AML-193 (cell line): ENCODE results near the gene SUSD5.
A peak's percentile ranks its signal among the peaks of the same experiment; 100 is the strongest.
"Not testable (repeated sequence)": the region's sequence is repeated elsewhere in the genome, so short reads cannot be mapped to it uniquely, and the experiment has no call there.

Experiments
- DNase-seq, 2 experiments: peaks; one replicate each; lab custom pipeline; 2025; lab: John Stamatoyannopoulos, UW

Gene SUSD5

DNA sequence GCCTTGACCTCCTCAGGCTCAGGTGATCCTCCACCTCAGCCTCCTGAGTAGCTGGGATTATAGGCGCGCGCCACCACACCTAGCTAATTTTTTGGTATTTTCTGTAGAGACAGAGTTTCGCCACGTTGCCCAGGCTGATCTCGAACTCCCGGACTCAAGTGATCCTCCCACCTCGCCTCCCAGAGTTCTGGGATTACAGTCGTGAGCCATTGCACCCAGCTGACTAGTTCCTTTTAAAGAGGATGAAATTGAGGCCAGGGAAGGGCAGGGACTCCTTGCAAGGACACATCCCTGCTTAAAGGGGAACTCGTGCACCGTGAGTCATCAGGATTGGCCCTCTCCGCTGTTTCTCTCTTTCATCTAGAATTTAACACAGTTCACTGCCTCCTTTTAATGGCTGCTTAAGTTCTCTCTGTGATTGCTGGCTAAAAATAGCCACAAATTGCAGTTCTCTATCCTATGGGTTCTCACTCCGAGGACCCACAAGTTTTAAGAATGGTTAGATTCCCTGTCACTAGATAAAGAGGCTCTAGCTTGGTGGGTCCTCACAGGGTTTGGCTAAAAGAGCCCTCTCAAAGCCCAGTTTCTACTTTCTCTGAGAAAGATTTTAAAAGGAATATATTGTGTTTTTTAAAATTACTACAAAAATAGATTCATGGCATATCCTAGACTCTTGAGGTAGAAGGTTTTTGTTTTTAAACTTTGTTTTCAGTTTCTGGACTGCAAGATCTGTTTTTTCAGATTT is 103.4 kb downstream of the SUSD5 start:
- peak; percentile 91 to 93 for DNase-seq

DNA sequence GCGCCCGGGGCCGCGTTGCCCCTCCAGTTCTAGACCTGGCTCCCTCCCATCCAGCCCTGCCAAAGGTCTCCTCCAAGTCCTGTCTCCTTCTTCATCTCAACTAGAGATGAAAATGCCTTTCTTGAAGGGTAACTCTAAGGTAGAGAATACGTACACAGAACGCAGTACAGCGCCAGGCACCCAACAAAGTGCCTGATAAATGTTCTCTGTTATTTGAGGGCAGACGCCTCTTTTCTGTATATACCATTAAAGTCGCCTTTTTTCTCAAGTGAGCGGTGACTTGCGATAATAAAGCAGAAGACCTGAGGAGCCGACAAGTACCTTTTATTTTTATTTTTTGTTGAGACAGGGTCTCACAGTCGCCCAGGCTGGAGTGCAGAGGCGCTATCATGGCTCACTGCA is 104.0 kb downstream of the SUSD5 start:
- DNase-seq = no peak

DNA sequence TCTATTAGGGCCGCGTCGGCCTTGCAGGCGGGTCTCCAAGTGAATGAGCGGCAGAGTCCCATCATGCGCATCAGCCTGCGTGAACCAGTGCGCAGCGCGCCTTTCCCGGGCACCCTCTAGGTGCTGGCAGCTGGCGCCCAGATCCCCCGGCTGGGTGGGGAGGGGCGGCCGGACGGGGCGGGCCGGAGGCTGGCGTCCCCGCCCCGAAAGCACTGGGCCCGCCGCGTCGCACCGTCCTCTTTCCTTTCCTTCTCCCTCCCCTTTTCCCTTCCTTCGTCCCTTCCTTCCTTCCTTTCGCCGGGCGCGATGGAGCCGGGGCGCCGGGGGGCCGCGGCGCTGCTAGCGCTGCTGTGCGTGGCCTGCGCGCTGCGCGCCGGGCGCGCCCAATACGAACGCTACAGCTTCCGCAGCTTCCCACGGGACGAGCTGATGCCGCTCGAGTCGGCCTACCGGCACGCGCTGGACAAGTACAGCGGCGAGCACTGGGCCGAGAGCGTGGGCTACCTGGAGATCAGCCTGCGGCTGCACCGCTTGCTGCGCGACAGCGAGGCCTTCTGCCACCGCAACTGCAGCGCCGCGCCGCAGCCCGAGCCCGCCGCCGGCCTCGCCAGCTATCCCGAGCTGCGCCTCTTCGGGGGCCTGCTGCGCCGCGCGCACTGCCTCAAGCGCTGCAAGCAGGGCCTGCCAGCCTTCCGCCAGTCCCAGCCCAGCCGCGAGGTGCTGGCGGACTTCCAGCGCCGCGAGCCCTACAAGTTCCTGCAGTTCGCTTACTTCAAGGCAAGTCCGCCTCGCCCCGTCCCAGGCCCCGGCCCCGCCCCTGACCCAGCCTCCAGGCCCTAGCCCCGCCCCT is 104.6 kb downstream of the SUSD5 start, which contains the start of gene CRTAP:
TSS of gene CRTAP (plus strand) at position 243 of the 850 bp plus-strand sequence. CDS start at position 307, 64 bp downstream.
- peak; percentile 94 for DNase-seq

DNA sequence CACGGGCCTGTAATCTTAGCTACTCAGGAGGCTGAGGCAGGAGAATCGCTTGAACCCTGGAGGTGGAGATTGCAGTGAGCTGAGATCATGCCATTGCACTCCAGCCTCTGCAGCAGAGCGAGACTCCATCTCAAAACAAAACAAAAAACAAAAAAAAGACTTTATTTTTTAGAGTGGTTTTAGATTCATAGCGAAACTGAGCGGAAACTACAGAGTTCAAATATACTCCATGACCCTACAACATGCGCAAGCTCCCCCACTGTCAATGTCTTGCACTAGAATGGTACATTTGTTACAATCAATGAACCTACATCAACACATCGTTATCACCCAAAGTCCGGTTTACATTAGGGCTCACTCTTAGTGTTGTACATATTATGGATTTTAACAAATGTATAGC is 107.0 kb downstream of the SUSD5 start:
- no peak for DNase-seq

DNA sequence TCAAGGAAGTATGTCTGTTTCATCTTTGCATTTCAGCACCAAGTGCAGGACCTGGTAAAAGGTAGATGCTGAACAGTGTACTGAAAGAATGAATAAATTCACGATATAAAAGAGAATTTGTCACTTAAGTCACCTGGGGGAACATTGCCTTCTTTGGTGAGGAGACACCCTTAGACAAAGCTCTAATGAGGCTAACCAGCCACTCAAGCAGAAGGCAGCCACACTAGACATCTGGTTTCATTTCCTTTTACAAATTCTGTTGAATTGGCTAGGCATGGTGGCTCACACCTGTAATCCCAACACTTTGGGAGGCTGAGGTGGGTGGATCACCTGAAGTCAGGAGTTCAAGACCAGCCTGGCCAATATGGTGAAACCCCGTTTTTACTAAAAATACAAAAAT is 111.8 kb downstream of the SUSD5 start:
- DNase-seq = not testable (repeated sequence)

DNA sequence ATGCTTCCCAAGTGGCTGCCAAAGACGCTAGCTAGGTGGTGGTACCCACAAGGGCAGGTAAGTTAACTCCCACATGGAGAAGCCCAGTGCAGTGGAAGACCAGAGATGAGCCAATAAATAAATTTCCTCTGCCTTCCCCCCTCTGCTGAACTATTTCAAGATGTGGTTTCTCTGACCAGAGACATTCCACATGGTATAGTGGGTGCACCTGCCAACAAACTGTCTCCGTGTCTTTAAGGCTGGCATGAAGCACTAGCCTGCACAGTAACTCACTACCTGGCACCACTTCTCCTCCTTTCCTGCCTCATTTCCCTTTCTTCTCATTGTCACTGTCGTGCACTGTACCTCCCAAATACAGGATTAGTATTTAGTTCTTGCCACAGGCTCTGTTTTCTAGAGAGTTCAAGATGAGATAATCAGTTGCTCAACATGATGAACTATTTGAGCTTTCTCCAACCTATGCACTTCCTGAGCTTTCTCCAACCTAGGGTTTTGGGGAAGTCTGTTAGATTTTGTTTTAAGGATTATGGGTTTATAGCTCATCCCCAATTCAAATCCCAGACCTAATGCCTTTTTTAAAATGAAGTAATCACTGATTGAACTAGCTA is 113.2 kb downstream of the SUSD5 start:
- DNase-seq = peak; percentile 41 to 43

DNA sequence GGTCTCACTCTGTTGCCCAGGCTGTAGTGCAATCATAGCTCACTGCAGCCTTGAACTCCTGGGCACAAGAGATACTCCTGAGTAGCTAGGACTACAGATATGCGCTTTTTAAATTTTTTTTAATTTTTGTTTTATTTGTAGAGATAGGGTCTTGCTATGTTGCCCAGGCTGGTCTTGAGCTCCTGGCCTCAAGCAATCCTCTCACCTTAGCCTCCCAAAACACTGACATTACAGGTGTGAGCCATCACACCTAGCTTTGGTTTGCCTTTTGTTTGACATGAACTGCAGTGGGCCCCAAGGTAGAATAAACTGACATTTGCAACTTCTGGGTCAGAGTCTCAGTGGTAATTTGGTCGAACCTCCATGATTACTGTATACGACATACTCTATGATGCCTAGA is 113.8 kb downstream of the SUSD5 start:
- no peak for DNase-seq

DNA sequence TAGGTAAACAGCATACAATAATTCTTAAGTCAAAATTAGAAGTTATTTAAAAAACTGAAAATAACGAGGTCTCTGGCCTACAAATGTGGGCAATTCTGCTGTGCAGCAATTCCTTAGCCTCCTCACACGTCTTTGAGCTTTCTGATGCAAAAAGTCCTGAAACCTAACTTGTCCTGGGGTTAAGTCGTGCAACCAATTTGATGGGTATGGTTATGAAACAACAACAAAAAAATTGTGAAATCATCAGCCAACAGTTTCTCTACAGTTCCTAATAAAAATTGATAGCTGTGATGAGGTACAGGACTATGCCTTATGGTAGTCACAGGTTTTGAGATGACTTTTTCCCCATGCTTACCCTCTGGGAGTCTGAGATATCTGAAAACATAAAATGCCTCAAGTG is 115.1 kb downstream of the SUSD5 start:
- DNase-seq = peak; percentile 53 to 72

DNA sequence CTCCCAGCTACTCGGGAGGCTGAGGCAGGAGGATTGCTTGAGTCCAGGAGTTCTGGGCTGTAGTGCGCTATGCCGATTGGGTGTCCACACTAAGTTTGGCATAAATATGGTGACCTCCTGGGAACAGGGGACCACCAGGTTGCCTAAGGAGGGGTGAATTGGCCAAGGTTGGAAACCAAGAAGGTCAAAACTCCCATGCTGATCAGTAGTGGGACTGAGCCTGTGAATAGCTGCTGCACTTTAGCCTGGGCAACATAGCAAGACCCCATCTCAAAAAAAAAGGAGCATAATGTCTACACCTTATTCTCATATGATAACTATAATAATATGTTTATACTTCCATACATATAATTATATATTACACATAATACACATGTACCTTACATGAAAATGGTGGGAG is 115.6 kb downstream of the SUSD5 start:
- no peak for DNase-seq

DNA sequence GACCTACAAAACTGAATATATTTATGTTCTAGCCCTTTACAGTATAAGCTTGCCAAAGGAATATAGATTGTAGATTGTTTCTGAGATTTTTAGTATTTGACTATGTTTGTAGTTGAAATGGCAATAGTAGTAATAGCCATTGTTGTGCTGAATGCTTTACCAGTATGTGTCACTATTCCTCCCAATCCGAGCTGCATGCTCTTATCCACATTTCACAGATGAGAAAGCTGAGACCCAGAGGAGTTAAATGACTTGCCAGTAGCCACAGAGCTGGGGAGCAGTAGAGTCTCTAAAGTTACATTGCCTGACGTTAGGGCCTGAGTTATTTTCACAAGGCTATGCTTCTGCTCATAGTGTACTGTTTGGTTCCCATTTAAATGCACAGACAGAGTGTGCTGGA is 118.4 kb downstream of the SUSD5 start:
- no peak for DNase-seq
